Posterior vena cava (tissue), 2 donors: ENCODE measurements around the gene CD14. TPM values are rescaled to one million over a fixed set of nuclear protein-coding genes. Genes with fewer than 3 reads are reported as not detected.
"Not testable (repeated sequence)": the region's sequence is repeated elsewhere in the genome, so short reads cannot be mapped to it uniquely, and the experiment has no call there.

Experiments used
- DNase-seq: peaks from one replicate; pipeline ENCODE4 v3.0.0-alpha.2; 2020; ENCODE audit warnings: low spot score
- intact Hi-C, 2 donors: fragments of 100-400 bp; cut with DNase I; formaldehyde crosslinking; loops; one replicate each; pipeline versions ENCODE4 v1.14.1 to v1.14.2; 2022 to 2023
- microRNA-seq, 2 donors: library from miRNA; unstranded; fragments of <30 nt; microRNA quantifications; one replicate each; pipeline ENCODE4 v1.2.0, GENCODE V29; 2020 to 2021; ENCODE audit warnings: borderline microRNAs expressed in 2 of 2
- total RNA-seq, 2 donors: library from RNA; stranded (reverse); fragmentation: NEBNext Ultra II Directional; extraction: Animal tissue kit (Norgen Biotek cat#: 25700); gene quantifications; one replicate each; pipeline ENCODE4 v1.2.1, GENCODE V29; 2021
- donor health status: DM: yes; HTN: yes; CAD: no.
- donor health status: DM: yes; HTN: yes; CAD: no.

The CD14 gene
- total RNA-seq, 2 donors from 2014 or later: 64.6 to 68.8 TPM

DNA sequence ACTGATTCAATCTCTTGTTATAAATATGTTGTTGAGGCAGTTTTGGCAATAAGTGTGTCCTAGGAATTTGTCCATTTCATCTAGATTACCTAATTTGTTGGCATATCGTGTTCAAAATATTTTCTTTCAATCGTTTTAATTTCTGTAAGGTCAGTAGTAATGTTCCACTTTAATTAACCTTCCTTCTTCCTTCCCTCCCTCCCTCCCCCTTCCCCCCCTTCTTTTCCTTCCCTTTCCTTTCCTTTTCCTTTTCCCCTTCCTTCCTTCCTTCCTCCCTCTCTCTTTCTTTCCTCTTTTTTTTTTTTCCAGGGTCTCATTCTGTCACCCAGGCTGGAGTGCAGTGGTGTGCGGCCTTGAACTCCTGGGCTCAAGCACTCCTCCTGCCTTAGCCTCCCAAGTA is 27.1 kb downstream of the CD14 start:
- intact Hi-C loops: no loop called here
- DNase-seq: no peak

DNA sequence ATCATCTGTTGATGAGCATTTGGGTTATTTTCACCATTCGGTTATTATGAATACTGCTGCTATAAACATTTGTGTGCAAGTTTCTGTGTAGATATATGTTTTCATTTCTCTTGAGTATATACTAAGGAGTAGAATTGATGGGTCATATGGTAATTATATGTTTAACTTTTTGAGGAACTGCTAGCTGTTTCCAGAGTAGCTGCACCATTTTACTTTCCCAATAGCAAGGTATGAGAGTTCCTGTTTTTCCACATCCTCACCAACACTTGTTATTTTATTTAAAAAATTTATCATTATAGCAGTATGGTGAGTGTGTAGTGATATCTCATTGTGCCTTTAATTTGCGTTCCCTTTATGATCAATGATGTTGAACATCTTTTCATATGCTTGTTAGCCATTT is 29.2 kb downstream of the CD14 start:
- intact Hi-C loops: no loop called here
- DNase-seq: no peak

DNA sequence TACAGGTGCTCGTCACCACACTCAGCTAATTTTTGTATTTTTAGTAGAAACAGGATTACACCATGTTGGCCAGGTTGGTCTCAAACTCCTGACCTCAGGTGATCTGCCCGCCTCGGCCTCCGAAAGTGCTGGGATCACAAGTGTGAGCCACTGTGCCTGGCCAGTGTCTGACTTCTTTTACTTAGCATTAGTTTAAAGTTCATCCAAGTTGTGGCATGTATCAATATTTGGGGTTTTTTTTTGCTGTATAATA is 29.6 kb downstream of the CD14 start:
- DNase-seq, intact Hi-C loops: not testable (repeated sequence)

DNA sequence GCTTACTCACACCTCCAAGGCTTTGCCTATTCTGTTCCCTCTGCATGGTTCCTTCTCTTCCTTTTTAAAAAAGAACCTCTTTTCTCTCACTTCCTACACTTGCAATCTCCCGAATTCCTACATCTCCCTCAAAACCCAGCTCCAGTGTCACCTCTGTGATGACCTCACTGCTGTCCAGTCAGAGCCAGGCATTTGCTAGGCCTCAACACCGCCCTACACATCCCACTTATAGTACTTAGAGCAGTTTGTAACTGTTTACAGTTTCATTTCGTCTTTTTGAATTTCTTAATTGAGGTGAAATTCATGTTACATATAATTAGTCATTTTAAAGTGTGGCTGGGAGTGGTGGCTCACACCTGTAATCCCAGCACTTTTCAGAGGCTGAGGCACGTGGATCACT is 30.8 kb downstream of the CD14 start:
- no peak for DNase-seq
- intact Hi-C loops: no loop called here

DNA sequence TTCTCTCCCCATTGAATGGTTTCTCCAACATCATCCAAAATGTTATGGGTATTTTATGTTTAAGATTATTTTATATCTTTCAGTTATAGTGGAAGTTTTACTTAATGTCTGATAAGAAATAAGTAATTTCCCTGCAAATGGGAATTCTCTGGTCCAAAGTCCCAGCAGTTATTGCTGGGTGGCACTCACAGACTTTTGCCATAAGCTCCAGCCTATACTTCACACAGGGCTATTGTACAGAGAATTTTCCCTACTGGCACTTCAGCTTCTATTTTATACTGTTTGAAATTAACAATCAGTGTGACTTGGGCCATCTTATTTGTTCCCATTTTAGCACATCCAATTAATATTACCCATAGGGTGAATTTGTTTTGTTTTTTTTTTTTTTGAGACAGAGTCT is 32.9 kb downstream of the CD14 start:
- DNase-seq: no peak
- intact Hi-C loops: no loop called here

DNA sequence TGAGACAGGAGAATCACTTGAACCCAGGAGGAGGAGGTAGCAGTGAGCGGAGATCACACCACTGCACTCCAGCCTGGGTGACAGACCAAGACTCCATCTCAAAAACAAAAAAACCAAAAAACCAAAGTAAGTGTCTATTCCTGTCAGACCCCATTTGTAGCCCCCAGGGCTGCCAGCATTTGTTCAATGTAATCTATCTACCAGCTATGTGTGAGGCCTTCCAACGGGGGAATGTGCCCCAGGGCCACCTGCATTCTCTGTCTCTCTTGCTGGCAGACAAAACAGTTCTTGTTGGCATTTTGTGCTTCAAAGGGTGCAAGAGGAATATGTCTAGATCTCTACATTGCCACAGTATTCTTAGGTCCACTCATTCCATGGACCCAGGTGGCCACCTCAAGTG is 34.1 kb downstream of the CD14 start:
- DNase-seq: no peak
- intact Hi-C loops: no loop called here

DNA sequence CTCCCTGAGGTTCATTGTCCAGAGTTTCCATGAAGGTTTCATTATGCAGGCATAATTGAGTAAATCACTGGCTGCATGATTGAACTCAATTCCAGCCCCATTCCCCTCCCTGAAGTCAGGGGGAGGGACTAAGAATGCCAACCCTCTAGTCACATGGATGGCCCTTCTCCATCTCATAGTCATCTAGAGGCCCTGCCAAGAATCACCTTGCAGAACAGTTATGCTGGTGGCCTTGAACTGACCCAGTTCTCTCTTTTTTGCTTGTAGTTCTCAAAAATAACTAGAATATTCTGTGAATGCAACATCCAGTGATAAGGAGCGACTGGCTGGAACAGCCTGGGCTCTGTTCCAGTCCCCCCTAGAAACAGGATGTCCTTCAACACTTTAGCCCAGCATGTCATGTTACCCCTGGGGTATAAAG is 36.6 kb downstream of the CD14 start:
- intact Hi-C loops: no loop called here
- no peak for DNase-seq

DNA sequence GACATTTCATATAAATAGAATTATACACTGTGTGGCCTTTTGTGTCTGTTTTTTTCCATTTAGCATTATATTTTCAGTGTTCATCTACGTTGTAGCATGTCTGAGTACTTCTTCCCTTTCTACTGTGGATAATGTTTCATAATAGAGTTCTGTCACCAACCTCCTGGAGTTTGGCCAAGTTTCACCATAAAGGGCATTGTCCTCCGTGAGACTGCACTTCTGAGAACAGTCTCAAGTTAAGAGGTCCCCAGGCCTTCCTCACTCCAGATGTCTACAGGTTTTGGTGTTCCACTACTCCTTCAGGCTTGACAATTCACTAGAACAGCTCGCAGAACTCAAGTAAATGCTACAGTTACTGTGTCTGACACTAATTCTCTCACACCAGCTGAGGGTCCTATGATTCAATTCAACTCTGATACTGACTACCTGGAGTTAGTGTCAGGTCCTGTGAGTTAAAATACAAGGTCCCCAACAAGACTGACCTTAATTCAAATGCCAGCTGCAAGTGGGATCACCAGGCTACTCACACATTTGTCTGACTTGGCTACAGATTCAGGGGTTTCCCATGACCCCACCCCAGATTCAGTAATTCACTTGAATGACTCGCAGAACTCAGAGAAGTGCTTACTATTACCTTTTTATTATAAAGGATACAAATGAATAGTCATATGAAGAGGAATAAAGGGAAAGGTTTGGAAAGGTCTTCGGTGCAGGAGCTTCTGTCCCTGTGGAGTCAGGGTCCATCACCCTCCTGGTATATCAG is 37.3 kb downstream of the CD14 start:
- intact Hi-C loops: no loop called here
- DNase-seq: no peak

DNA sequence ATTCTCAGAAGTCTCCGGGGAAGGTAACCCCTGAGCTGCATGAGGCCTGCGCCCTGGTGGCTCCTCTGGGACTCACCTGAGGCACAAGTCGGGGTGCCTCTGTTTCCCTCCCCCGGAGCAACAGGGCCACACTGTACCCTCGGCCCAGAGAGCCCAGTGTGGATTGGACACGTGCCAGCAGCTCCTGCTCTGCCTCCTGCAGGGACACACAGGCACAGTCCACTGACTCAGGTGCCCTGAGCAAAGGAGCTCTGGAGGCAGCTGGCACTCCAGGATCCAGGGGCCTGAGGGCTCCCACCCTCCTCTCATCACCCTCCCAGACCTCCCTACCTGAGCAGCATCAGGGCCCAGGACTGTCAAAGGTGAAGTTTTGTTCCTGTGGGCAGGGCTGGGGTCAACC is 38.8 kb downstream of the CD14 start:
- DNase-seq: no peak
- intact Hi-C loops: no loop called here

DNA sequence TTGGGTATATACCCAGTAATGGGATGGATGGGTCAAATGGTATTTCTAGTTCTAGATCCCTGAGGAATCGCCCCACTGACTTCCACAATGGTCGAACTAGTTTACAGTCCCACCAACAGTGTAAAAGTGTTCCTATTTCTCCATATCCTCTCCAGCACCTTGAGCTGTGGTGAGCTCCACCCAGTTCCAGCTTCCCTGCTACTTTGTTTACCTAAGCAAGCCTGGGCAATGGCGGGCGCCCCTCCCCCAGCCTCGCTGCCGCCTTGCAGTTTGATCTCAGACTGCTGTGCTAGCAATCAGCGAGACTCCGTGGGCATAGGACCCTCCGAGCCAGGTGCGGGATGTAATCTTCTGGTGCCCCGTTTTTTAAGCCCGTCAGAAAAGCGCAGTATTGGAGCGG is 39.9 kb downstream of the CD14 start:
- DNase-seq, intact Hi-C loops: not testable (repeated sequence)

DNA sequence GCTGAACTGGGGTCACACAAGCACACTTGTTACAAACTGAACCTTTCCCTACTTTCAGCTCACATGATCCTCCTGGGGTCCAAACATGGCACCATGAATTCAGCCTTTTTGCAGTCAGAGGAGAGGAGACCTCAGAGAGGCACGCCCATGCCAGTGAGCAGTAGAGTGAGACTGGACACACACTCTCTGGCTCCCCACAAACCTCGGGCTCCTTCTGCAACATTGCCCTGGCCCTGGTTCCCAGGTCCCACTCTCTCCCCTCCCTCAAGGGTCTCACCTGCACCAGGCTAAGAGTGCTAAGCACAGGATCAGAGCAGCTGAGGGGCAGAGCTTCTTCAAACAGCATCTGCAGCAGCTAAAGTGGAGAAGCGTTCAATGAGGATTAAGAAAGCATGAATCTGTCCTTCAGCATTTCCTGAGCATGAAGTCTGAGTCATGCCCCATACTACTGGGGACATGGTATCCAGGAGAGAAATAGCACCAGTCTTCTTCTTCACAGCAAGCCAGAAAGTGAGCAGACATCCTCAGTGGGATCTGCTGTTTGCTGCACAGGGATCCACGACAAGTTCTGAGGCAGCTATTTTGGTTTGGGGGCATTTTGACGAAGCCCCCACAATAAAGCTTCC is 41.1 kb downstream of the CD14 start:
- intact Hi-C loops: no loop called here
- DNase-seq: no peak

DNA sequence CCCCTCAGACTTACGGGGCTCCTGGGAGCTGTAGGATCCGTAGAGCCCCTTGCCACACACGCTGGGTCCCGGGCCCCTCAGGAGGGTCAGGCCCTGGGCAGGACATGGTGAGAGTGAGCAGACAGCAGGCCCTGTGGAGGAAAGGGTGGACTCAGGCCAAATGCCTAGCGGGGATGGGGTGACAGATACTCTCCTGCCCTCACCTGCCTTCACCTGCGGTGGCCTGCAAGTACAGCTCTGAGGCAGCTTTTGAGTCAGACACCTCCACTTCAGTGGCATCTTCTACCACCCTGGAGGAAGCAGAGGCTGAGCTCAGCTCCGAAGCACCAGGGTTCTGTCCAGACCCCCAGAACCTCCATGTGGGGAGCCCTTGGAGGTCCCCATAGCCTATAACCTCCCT is 42.1 kb downstream of the CD14 start:
- intact Hi-C loops: no loop called here
- DNase-seq: no peak

DNA sequence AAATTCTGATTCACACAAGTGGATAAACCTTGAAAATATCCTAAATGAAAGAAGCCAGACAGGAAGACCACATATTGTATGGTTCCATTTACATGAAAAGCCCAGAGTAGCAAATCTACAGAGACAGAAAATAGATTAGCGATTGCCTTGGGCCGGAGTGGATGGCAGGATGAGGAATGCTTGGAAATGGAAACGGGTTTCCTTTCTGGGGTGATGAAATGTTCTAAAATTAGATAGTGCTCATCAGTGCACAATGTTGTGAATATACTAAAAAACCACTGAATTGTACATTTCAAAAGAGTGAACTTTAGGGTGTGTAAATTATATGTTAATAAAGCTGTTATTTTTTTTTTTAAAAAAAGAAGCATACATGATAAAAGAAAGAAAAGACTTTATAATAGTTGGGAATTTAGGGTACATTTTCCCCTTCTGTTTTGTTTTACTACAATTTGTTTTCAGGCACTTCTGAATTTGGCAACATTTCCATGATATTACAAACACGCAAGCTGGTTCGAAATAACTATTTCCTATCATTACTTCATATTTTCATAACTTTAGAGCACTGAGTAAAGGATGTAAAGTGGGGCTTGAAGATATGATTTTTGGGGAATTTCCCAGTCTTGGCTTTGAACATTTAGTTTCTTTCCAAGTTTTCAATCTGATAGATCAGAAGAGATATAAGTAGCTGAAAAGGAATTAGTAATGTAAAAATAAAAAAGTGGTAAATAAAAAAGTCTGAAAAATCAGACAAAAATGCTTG is 44.5 kb downstream of the CD14 start:
- intact Hi-C loops: no loop called here
- no peak for DNase-seq

DNA sequence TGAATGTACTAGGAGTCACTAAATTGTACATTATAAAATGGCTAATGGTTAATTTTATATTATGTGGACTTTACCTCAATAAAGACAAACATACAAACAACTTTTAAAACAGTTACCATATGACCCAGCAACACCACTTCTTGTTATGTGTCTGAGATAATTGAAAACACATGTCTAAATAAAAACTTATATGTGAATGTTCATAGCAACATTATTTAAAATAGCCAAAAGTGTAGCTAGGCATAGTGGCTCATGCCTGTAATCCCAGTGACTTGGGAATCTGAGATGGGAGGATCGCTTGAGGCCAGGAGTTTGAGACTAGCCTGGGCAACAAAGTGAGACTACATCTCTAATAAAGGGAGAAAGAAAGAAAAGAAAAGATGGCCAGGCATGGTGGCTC is 45.5 kb downstream of the CD14 start:
- intact Hi-C loops: no loop called here
- no peak for DNase-seq

Small RNA genes lying within 50 kb of the gene (microRNA-seq; reads per million reads assigned to microRNA genes)
- 0 reads per million in 2 donors for gene MIR3655

Other genes with a start within 250 kb of the CD14 start
- 10 to 100 TPM; 90.8 to 93.2 TPM for gene ANKHD1, start 231.3 kb downstream of the CD14 start, total RNA-seq
- gene EIF4EBP3, start 85.5 kb downstream of the CD14 start, total RNA-seq: 10 to 100 TPM in 1 of 2 donors, 1 to 10 TPM in 1; 8.5 to 11.0 TPM
- gene SRA1, start 75.7 kb downstream of the CD14 start, total RNA-seq: 10 to 100 TPM; 27.9 to 28.0 TPM
- gene APBB3, start 68.6 kb downstream of the CD14 start, total RNA-seq: 10 to 100 TPM; 12.5 to 19.7 TPM
- gene SLC35A4, start 68.3 kb downstream of the CD14 start, total RNA-seq: 10 to 100 TPM; 43.9 to 55.0 TPM
- gene TMCO6, start 6.3 kb upstream of the CD14 start, total RNA-seq: 10 to 100 TPM in 1 of 2 donors, 1 to 10 TPM in 1; 6.6 to 11.2 TPM
- gene NDUFA2, start 14.5 kb upstream of the CD14 start, total RNA-seq: 10 to 100 TPM; 37.4 to 45.9 TPM
- 10 to 100 TPM; 63.1 to 70.3 TPM for gene IK, start 14.7 kb upstream of the CD14 start, total RNA-seq
- gene WDR55, start 31.7 kb upstream of the CD14 start, total RNA-seq: 10 to 100 TPM; 13.0 to 14.9 TPM
- gene DND1, start 40.4 kb upstream of the CD14 start, total RNA-seq: under 1 TPM; 0.52 to 0.56 TPM
- 10 to 100 TPM; 38.0 to 48.2 TPM for gene HARS1, start 58.2 kb upstream of the CD14 start, total RNA-seq
- 10 to 100 TPM; 16.8 to 19.2 TPM for gene HARS2, start 58.3 kb upstream of the CD14 start, total RNA-seq
- gene ZMAT2, start 67.3 kb upstream of the CD14 start, total RNA-seq: 10 to 100 TPM; 31.8 to 34.9 TPM
- gene PCDHA1, start 153.0 kb upstream of the CD14 start, total RNA-seq: not detected
- under 1 TPM in 1 of 2 donors, not detected in 1; 0.14 TPM for gene PCDHA2, start 161.7 kb upstream of the CD14 start, total RNA-seq
- gene PCDHA3, start 167.9 kb upstream of the CD14 start, total RNA-seq: under 1 TPM; 0.19 to 0.23 TPM
- under 1 TPM; 0.32 to 0.48 TPM for gene PCDHA4, start 173.9 kb upstream of the CD14 start, total RNA-seq
- gene PCDHA5, start 188.4 kb upstream of the CD14 start, total RNA-seq: under 1 TPM; 0.14 TPM
- under 1 TPM; 0.14 to 0.23 TPM for gene PCDHA6, start 194.8 kb upstream of the CD14 start, total RNA-seq
- gene PCDHA7, start 201.1 kb upstream of the CD14 start, total RNA-seq: under 1 TPM in 1 of 2 donors, not detected in 1; 0.19 TPM
- not detected for gene PCDHA8, start 208.0 kb upstream of the CD14 start, total RNA-seq
- gene PCDHA9, start 215.2 kb upstream of the CD14 start, total RNA-seq: under 1 TPM; 0.14 TPM
- gene PCDHA10, start 222.7 kb upstream of the CD14 start, total RNA-seq: under 1 TPM; 0.52 to 0.60 TPM
- under 1 TPM; 0.14 TPM for gene PCDHA11, start 235.8 kb upstream of the CD14 start, total RNA-seq
- gene PCDHA12, start 242.1 kb upstream of the CD14 start, total RNA-seq: under 1 TPM in 1 of 2 donors, not detected in 1; 0.24 TPM
- under 1 TPM in 1 of 2 donors, not detected in 1; 0.05 TPM for gene PCDHA13, start 248.9 kb upstream of the CD14 start, total RNA-seq